Measurements from ENCODE around the gene HDAC4. TPM values are rescaled to one million over a fixed set of nuclear protein-coding genes. Genes with fewer than 3 reads are reported as not detected.

Gene HDAC4
- total RNA-seq, 4 donors from 2014 or later: 30.2 to 103 (median 51.7) TPM

DNA sequence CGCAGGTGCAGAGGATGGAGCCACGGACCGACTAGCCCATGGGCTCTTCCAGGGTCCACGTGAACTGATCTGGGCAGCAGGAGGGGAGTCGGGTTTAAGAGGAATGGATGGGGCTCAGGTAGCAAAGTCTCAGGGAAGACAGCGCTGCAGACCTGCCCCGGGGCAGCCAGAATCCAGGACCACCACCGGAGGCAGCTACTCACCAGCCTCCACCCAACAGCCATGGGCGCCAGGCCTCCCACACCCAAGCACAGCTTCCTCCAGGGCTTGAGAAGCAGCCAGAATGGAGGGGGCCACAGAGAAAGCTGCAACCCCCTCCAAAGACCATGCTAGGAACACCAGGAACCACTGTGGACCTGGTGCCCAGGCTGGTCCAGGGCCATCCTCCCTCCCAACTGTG, 388.6 kb downstream of the HDAC4 start:
- DNase-seq (ENCODE audit: low spot score) (no peak), ATAC-seq (ENCODE audit: low FRiP score) (no peak)
- no peak for TF ChIP-seq CTCF (IDR thresholded peaks at IDR 0.05)

DNA sequence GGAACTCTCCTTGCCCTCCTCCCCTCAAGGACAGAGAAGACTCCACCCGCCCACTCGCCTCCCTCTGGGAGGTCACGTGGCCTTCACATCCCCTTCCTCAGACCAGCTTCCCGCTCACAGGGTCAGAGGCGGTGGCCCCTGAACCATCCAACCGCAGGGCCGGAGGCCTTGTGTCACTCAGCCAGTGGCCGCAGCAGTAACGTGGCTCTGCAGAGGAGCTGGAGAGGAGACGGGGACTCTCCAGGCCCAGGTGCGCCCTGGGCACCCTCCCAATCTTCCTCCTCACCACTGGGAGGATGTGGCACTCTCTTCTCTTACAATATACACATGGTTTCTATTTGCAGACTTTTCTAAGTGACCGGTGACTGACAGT, 391.2 kb downstream of the HDAC4 start:
- no peak for TF ChIP-seq CTCF (IDR thresholded peaks at IDR 0.05)
- DNase-seq (ENCODE audit: low spot score) (no peak), ATAC-seq (ENCODE audit: low FRiP score) (no peak)

GRCh38 chr2:239008677-239009588, 391.9 kb downstream of the HDAC4 start:
- ATAC-seq (ENCODE audit: low FRiP score) (no peak), DNase-seq (ENCODE audit: low spot score) (no peak)
- TF ChIP-seq CTCF (IDR thresholded peaks at IDR 0.05): no peak

GRCh38 chr2:239008004-239008403, 392.8 kb downstream of the HDAC4 start:
- no peak for DNase-seq (ENCODE audit: low spot score)
- no peak for TF ChIP-seq CTCF (IDR thresholded peaks at IDR 0.05)
- ATAC-seq (ENCODE audit: low FRiP score): no peak

DNA sequence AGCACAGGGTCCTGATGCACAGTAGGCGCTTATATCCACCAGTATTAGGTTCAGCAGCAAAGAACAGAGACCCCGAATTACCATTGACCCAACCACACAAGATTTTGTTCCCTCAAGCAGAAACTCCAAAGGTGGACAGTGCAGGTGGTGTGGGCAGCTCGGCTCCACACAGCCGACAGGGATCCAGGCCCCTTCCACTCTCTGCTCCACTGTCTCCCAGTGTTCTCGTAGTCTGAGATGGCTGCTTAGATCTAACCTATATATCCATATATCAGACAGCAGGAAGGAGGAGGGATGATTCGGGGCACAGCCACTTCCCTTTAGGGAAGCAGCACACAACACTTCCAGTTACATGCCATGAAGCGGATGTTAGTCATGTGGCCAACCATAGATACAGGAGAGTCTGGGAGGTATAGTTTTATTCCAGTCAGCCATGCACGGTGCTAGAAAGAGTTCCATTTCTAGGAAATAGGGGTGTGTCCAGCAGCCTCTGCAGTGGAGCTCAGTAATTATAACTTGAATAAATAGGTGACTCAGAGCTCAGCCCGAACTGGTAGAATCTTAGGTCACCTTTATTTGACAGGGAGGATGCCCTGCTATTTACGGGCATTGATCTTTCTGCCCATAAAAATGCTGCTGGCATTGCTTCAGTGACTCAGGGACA, 394.1 kb downstream of the HDAC4 start:
- TF ChIP-seq CTCF (IDR thresholded peaks at IDR 0.05): no peak
- no peak for ATAC-seq (ENCODE audit: low FRiP score)
- no peak for DNase-seq (ENCODE audit: low spot score)

DNA sequence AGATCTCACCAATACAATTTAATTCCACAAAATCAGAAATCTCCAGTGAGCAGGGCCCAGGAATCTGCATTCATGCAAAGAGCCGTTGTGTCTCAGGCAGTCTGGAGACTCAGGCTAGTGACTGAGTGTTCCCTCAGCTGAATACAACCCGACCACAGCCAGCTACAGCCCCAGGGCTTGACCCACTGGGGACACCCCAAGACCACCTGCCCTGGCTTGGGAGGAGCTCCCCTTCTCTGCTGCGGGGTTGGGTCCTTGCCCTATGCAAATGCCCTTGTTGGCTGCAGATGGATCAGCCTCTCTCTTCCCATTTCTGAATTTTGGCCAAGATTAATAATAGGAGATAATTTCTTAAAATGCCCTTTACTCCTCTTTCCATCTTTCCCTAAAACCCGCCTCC, 395.2 kb downstream of the HDAC4 start:
- no peak for TF ChIP-seq CTCF (IDR thresholded peaks at IDR 0.05)
- ATAC-seq (ENCODE audit: low FRiP score) (no peak), DNase-seq (ENCODE audit: low spot score) (no peak)
